ENCODE data around the gene NQO2. TPM values are rescaled to one million over a fixed set of nuclear protein-coding genes. Genes with fewer than 3 reads are reported as not detected.
"Not testable (repeated sequence)": the region's sequence is repeated elsewhere in the genome, so short reads cannot be mapped to it uniquely, and the experiment has no call there.

Gene NQO2
- polyA plus RNA-seq, 1 donor from 2014 or later = 33.2 TPM

DNA sequence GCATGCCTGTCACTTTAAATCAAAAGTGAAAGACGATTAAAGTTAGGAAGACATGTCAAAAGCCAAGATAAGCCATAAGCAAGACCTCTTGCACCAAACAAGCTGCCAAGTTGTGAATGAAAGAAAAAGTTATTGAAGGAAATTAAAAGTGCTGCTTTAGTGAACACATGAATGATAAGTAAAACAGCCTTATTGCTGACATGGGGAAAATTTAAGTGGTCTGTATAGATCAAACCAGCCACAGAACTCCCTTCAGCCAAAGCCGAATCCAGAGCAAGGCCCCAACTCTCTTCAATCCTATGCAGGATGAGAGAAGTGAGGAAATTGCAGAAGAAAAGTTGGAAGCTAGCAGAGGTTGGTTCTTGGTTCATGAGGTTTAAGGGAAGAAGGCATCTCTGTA, 59.3 kb downstream of the NQO2 start:
- Histone ChIP-seq H3K9me2 (ENCODE audit: insufficient read depth, low read length) (no peaks in the 10 kb centered on the region), H3K79me2 (replicated peaks; ENCODE audit: insufficient read depth, low read length) (no peaks in the 10 kb centered on the region), H4K20me1 (ENCODE audit: insufficient read depth) (no peaks in the 10 kb centered on the region), H3K27me3 (ENCODE audit: insufficient read depth, low read depth, low read length) (peaks cover 4% of the 10 kb centered on the region), H3K4me2 (ENCODE audit: low read length) (no peak overlapping the region), H3K27ac (ENCODE audit: low read length) (no peak overlapping the region), H3K36me3 (ENCODE audit: insufficient read depth, low read length) (no peaks in the 10 kb centered on the region), H3K4me3 (ENCODE audit: low read length) (no peak overlapping the region), H3K9me3 (ENCODE audit: low read length) (no peaks in the 10 kb centered on the region), H2AFZ (ENCODE audit: low read depth, low read length) (no peak overlapping the region), H3F3A (ENCODE audit: insufficient read depth, low read length, poor library complexity, severe bottlenecking) (no peaks in the 10 kb centered on the region), H3K9ac (ENCODE audit: low read length) (no peak overlapping the region)
- TF ChIP-seq TAF1 (IDR thresholded peaks at IDR 0.05; ENCODE audit: low read depth) (no peak), RAD21 (conservative IDR thresholded peaks at IDR 0.05) (no peak), POLR2AphosphoS5 (IDR thresholded peaks at IDR 0.05) (no peak), MXI1 (conservative IDR thresholded peaks at IDR 0.05; ENCODE audit: poor library complexity, severe bottlenecking) (no peak)
- TF ChIP-seq, protein P1, sequence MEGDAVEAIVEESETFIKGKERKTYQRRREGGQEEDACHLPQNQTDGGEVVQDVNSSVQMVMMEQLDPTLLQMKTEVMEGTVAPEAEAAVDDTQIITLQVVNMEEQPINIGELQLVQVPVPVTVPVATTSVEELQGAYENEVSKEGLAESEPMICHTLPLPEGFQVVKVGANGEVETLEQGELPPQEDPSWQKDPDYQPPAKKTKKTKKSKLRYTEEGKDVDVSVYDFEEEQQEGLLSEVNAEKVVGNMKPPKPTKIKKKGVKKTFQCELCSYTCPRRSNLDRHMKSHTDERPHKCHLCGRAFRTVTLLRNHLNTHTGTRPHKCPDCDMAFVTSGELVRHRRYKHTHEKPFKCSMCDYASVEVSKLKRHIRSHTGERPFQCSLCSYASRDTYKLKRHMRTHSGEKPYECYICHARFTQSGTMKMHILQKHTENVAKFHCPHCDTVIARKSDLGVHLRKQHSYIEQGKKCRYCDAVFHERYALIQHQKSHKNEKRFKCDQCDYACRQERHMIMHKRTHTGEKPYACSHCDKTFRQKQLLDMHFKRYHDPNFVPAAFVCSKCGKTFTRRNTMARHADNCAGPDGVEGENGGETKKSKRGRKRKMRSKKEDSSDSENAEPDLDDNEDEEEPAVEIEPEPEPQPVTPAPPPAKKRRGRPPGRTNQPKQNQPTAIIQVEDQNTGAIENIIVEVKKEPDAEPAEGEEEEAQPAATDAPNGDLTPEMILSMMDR (IDR thresholded peaks at IDR 0.05; ENCODE audit: poor library complexity, severe bottlenecking) = no peak
- TF ChIP-seq, protein P2, sequence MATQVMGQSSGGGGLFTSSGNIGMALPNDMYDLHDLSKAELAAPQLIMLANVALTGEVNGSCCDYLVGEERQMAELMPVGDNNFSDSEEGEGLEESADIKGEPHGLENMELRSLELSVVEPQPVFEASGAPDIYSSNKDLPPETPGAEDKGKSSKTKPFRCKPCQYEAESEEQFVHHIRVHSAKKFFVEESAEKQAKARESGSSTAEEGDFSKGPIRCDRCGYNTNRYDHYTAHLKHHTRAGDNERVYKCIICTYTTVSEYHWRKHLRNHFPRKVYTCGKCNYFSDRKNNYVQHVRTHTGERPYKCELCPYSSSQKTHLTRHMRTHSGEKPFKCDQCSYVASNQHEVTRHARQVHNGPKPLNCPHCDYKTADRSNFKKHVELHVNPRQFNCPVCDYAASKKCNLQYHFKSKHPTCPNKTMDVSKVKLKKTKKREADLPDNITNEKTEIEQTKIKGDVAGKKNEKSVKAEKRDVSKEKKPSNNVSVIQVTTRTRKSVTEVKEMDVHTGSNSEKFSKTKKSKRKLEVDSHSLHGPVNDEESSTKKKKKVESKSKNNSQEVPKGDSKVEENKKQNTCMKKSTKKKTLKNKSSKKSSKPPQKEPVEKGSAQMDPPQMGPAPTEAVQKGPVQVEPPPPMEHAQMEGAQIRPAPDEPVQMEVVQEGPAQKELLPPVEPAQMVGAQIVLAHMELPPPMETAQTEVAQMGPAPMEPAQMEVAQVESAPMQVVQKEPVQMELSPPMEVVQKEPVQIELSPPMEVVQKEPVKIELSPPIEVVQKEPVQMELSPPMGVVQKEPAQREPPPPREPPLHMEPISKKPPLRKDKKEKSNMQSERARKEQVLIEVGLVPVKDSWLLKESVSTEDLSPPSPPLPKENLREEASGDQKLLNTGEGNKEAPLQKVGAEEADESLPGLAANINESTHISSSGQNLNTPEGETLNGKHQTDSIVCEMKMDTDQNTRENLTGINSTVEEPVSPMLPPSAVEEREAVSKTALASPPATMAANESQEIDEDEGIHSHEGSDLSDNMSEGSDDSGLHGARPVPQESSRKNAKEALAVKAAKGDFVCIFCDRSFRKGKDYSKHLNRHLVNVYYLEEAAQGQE (IDR thresholded peaks at IDR 0.05; ENCODE audit: borderline replicate concordance) = no peak

DNA sequence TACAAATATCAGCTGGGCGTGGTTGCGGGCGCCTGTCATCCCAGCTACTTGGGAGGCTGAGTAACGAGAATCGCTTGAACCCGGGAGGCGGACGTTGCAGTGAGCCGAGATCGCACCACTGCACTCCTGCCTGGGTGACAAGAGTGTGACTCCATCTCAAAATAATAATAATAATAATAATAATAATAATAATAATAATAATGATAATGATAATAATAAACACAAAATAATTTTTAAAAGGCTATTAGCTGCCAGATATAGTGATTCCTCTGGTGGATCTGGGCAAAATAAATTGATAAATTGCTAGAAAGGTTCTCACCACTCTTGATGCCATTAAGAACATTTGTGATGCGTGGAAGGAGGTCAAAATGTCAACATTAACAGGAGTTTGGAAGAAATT, 60.4 kb downstream of the NQO2 start:
- not testable (repeated sequence) for H2AFZ ChIP-seq (ENCODE audit: low read depth, low read length); H3K4me3 ChIP-seq (ENCODE audit: low read length); H3K27me3 ChIP-seq (ENCODE audit: insufficient read depth, low read depth, low read length); H3K9ac ChIP-seq (ENCODE audit: low read length); H4K20me1 ChIP-seq (ENCODE audit: insufficient read depth); H3K36me3 ChIP-seq (ENCODE audit: insufficient read depth, low read length); H3F3A ChIP-seq (ENCODE audit: insufficient read depth, low read length, poor library complexity, severe bottlenecking); H3K9me2 ChIP-seq (ENCODE audit: insufficient read depth, low read length); H3K4me2 ChIP-seq (ENCODE audit: low read length); H3K9me3 ChIP-seq (ENCODE audit: low read length); H3K79me2 ChIP-seq (replicated peaks; ENCODE audit: insufficient read depth, low read length); H3K27ac ChIP-seq (ENCODE audit: low read length)

DNA sequence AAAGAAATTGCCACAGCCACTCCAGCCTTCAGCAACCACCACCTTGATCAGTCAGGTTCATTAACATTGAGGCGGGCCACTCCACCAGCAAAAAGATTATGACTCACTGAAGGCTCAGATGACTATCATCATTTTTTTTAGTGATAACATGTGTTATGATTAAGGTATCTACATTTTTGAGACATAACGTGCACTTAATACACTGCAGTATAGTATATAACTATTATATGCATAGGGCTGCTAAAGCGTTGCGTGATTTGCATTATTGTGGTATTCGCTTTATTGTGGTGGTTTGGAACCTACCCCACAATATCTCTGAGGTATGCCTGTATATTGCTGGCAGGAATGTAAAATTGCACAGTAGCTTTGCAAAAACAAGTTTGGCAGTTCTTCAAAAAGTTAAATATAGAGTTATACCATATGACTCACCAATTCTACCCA, 61.8 kb downstream of the NQO2 start:
- no peak overlapping the region for H3K4me2 ChIP-seq (ENCODE audit: low read length)
- peaks cover 4% of the 10 kb centered on the region for H3K27me3 ChIP-seq (ENCODE audit: insufficient read depth, low read depth, low read length)
- H3K36me3 ChIP-seq (ENCODE audit: insufficient read depth, low read length) = no peaks in the 10 kb centered on the region
- no peaks in the 10 kb centered on the region for H3K79me2 ChIP-seq (replicated peaks; ENCODE audit: insufficient read depth, low read length)
- no peak for TF ChIP-seq RAD21 (conservative IDR thresholded peaks at IDR 0.05)
- no peak for TF ChIP-seq POLR2AphosphoS5 (IDR thresholded peaks at IDR 0.05)
- TF ChIP-seq TAF1 (IDR thresholded peaks at IDR 0.05; ENCODE audit: low read depth) = no peak
- TF ChIP-seq, protein P1 (IDR thresholded peaks at IDR 0.05; ENCODE audit: poor library complexity, severe bottlenecking) = no peak
- TF ChIP-seq EZH2 (IDR thresholded peaks at IDR 0.05; ENCODE audit: borderline replicate concordance, insufficient read depth, low read length, poor library complexity, severe bottlenecking) = no peak
- TF ChIP-seq EP300 (conservative IDR thresholded peaks at IDR 0.05; ENCODE audit: poor library complexity, severe bottlenecking) = no peak
- TF ChIP-seq, protein P2 (IDR thresholded peaks at IDR 0.05; ENCODE audit: borderline replicate concordance) = no peak
- no peaks in the 10 kb centered on the region for H3F3A ChIP-seq (ENCODE audit: insufficient read depth, low read length, poor library complexity, severe bottlenecking)
- no peak overlapping the region for H3K9ac ChIP-seq (ENCODE audit: low read length)
- H3K4me3 ChIP-seq (ENCODE audit: low read length) = no peak overlapping the region
- no peak overlapping the region for H2AFZ ChIP-seq (ENCODE audit: low read depth, low read length)
- no peak overlapping the region for H3K27ac ChIP-seq (ENCODE audit: low read length)
- H4K20me1 ChIP-seq (ENCODE audit: insufficient read depth) = no peaks in the 10 kb centered on the region
- H3K9me2 ChIP-seq (ENCODE audit: insufficient read depth, low read length) = no peaks in the 10 kb centered on the region
- H3K9me3 ChIP-seq (ENCODE audit: low read length) = no peaks in the 10 kb centered on the region

Measured in neural cell (in vitro differentiated cells).